Measurements from ENCODE around the gene CAMSAP1.

Gene CAMSAP1

GRCh38 chr9:135826188-135826545 is 81.2 kb downstream of the CAMSAP1 start:
- no peaks in the 10 kb centered on the region for H3K4me1 ChIP-seq
- in situ Hi-C loops (cut with MboI; ENCODE audit: low sequenced_read_pairs) = no loop called here
- H3K36me3 ChIP-seq (replicated peaks) = peaks cover 34% of the 10 kb centered on the region
- H3K4me3 ChIP-seq = no peak overlapping the region
- H3K9me3 ChIP-seq = no peaks in the 10 kb centered on the region
- H3K27me3 ChIP-seq (ENCODE audit: low read depth) = no peaks in the 10 kb centered on the region
- DNase-seq (ENCODE audit: low spot score in 2 of 2) = no peak

- in situ Hi-C loops (cut with MboI; ENCODE audit: low sequenced_read_pairs) = no loop called here
- Histone ChIP-seq H3K27me3 (ENCODE audit: low read depth) (no peaks in the 10 kb centered on the region), H3K4me3 (no peak overlapping the region), H3K36me3 (replicated peaks) (peaks cover 39% of the 10 kb centered on the region), H3K4me1 (no peaks in the 10 kb centered on the region), H3K9me3 (no peaks in the 10 kb centered on the region)
- DNase-seq (ENCODE audit: low spot score in 2 of 2) = no peak
Observed at GRCh38 chr9:135825435-135826187, 81.7 kb downstream of the CAMSAP1 start.

GRCh38 chr9:135823036-135823435 is 84.3 kb downstream of the CAMSAP1 start:
- in situ Hi-C loops (cut with MboI; ENCODE audit: low sequenced_read_pairs) = no loop called here
- Histone ChIP-seq H3K9me3 (no peaks in the 10 kb centered on the region), H3K4me1 (no peaks in the 10 kb centered on the region), H3K36me3 (replicated peaks) (peaks cover 59% of the 10 kb centered on the region), H3K27me3 (ENCODE audit: low read depth) (no peaks in the 10 kb centered on the region), H3K4me3 (no peak overlapping the region)
- DNase-seq (ENCODE audit: low spot score in 2 of 2) = no peak

- no peak for DNase-seq (ENCODE audit: low spot score in 2 of 2)
- in situ Hi-C loops (cut with MboI; ENCODE audit: low sequenced_read_pairs) = no loop called here
- H3K9me3 ChIP-seq = no peaks in the 10 kb centered on the region
- peaks cover 63% of the 10 kb centered on the region for H3K36me3 ChIP-seq (replicated peaks)
- no peaks in the 10 kb centered on the region for H3K4me1 ChIP-seq
- H3K4me3 ChIP-seq = no peak overlapping the region
- H3K27me3 ChIP-seq (ENCODE audit: low read depth) = no peaks in the 10 kb centered on the region
Observed at GRCh38 chr9:135822374-135822755, 85.0 kb downstream of the CAMSAP1 start.

GRCh38 chr9:135821733-135822373 is 85.5 kb downstream of the CAMSAP1 start:
- Histone ChIP-seq H3K9me3 (no peaks in the 10 kb centered on the region), H3K27me3 (ENCODE audit: low read depth) (no peaks in the 10 kb centered on the region), H3K36me3 (replicated peaks) (peaks cover 65% of the 10 kb centered on the region), H3K4me1 (no peaks in the 10 kb centered on the region), H3K4me3 (no peak overlapping the region)
- no peak for DNase-seq (ENCODE audit: low spot score in 2 of 2)
- in situ Hi-C loops (cut with MboI; ENCODE audit: low sequenced_read_pairs) = no loop called here

GRCh38 chr9:135821116-135821515 is 86.2 kb downstream of the CAMSAP1 start:
- H3K4me1 ChIP-seq = no peaks in the 10 kb centered on the region
- no peak for DNase-seq (ENCODE audit: low spot score in 2 of 2)
- H3K4me3 ChIP-seq = no peak overlapping the region
- in situ Hi-C loops (cut with MboI; ENCODE audit: low sequenced_read_pairs) = no loop called here
- H3K27me3 ChIP-seq (ENCODE audit: low read depth) = no peaks in the 10 kb centered on the region
- H3K9me3 ChIP-seq = no peaks in the 10 kb centered on the region
- H3K36me3 ChIP-seq (replicated peaks) = peaks cover 69% of the 10 kb centered on the region

- Histone ChIP-seq H3K4me3 (no peak overlapping the region), H3K9me3 (no peaks in the 10 kb centered on the region), H3K27me3 (ENCODE audit: low read depth) (no peaks in the 10 kb centered on the region), H3K4me1 (no peaks in the 10 kb centered on the region), H3K36me3 (replicated peaks) (peaks cover 69% of the 10 kb centered on the region)
- in situ Hi-C loops (cut with MboI; ENCODE audit: low sequenced_read_pairs) = no loop called here
- no peak for DNase-seq (ENCODE audit: low spot score in 2 of 2)
Observed at GRCh38 chr9:135820661-135821060, 86.7 kb downstream of the CAMSAP1 start.

GRCh38 chr9:135819905-135820304 is 87.4 kb downstream of the CAMSAP1 start:
- no peaks in the 10 kb centered on the region for H3K9me3 ChIP-seq
- no peaks in the 10 kb centered on the region for H3K4me1 ChIP-seq
- H3K36me3 ChIP-seq (replicated peaks) = peaks cover 72% of the 10 kb centered on the region
- DNase-seq (ENCODE audit: low spot score in 2 of 2) = no peak
- H3K27me3 ChIP-seq (ENCODE audit: low read depth) = no peaks in the 10 kb centered on the region
- in situ Hi-C loops (cut with MboI; ENCODE audit: low sequenced_read_pairs) = no loop called here
- H3K4me3 ChIP-seq = no peak overlapping the region

- in situ Hi-C loops (cut with MboI; ENCODE audit: low sequenced_read_pairs) = no loop called here
Observed at GRCh38 chr9:135818718-135819475, 88.4 kb downstream of the CAMSAP1 start.

GRCh38 chr9:135817951-135818717 is 89.2 kb downstream of the CAMSAP1 start:
- no peaks in the 10 kb centered on the region for H3K27me3 ChIP-seq (ENCODE audit: low read depth)
- DNase-seq (ENCODE audit: low spot score in 2 of 2) = no peak
- no peaks in the 10 kb centered on the region for H3K9me3 ChIP-seq
- H3K4me1 ChIP-seq = no peaks in the 10 kb centered on the region
- peaks cover 74% of the 10 kb centered on the region for H3K36me3 ChIP-seq (replicated peaks)
- in situ Hi-C loops (cut with MboI; ENCODE audit: low sequenced_read_pairs) = no loop called here
- no peak overlapping the region for H3K4me3 ChIP-seq

More at GRCh38 chr9:135818718-135819475, 88.4 kb downstream of the CAMSAP1 start:
- Histone ChIP-seq H3K27me3 (ENCODE audit: low read depth) (no peaks in the 10 kb centered on the region), H3K4me3 (no peak overlapping the region), H3K36me3 (replicated peaks) (peaks cover 74% of the 10 kb centered on the region), H3K4me1 (no peaks in the 10 kb centered on the region), H3K9me3 (no peaks in the 10 kb centered on the region)
- no peak for DNase-seq (ENCODE audit: low spot score in 2 of 2)

GRCh38 chr9:135816651-135816970 is 90.7 kb downstream of the CAMSAP1 start:
- H3K4me3 ChIP-seq = no peak overlapping the region
- no peak for DNase-seq (ENCODE audit: low spot score in 2 of 2)
- peaks cover 61% of the 10 kb centered on the region for H3K36me3 ChIP-seq (replicated peaks)
- in situ Hi-C loops (cut with MboI; ENCODE audit: low sequenced_read_pairs) = no loop called here
- H3K4me1 ChIP-seq = no peaks in the 10 kb centered on the region
- H3K27me3 ChIP-seq (ENCODE audit: low read depth) = no peaks in the 10 kb centered on the region
- no peaks in the 10 kb centered on the region for H3K9me3 ChIP-seq

GRCh38 chr9:135815830-135816650 is 91.3 kb downstream of the CAMSAP1 start:
- H3K36me3 ChIP-seq (replicated peaks) = peaks cover 60% of the 10 kb centered on the region
- H3K4me3 ChIP-seq = no peak overlapping the region
- H3K4me1 ChIP-seq = no peaks in the 10 kb centered on the region

GRCh38 chr9:135815413-135815812 is 91.9 kb downstream of the CAMSAP1 start:
- Histone ChIP-seq H3K27me3 (ENCODE audit: low read depth) (no peaks in the 10 kb centered on the region), H3K4me1 (no peaks in the 10 kb centered on the region), H3K9me3 (no peaks in the 10 kb centered on the region), H3K4me3 (no peak overlapping the region), H3K36me3 (replicated peaks) (peaks cover 61% of the 10 kb centered on the region)
- in situ Hi-C loops (cut with MboI; ENCODE audit: low sequenced_read_pairs) = no loop called here
- no peak for DNase-seq (ENCODE audit: low spot score in 2 of 2)

More at GRCh38 chr9:135815830-135816650, 91.3 kb downstream of the CAMSAP1 start:
- DNase-seq (ENCODE audit: low spot score in 2 of 2) = no peak
- in situ Hi-C loops (cut with MboI; ENCODE audit: low sequenced_read_pairs) = no loop called here
- Histone ChIP-seq H3K9me3 (no peaks in the 10 kb centered on the region), H3K27me3 (ENCODE audit: low read depth) (no peaks in the 10 kb centered on the region)

Measured in HAP-1 (cell line).